ENCODE data around the gene TMEM217.

The TMEM217 gene

GRCh38 chr6:37280162-37280887, 22.4 kb upstream of the TMEM217 start:
- DNase-seq (ENCODE audit: low spot score), result no peak
- FAIRE-seq, result no peak

- DNase-seq (ENCODE audit: low spot score), result no peak
- FAIRE-seq, result no peak
Observed at GRCh38 chr6:37279366-37280134, 21.6 kb upstream of the TMEM217 start.

GRCh38 chr6:37277001-37277409, 19.1 kb upstream of the TMEM217 start:
- no peak for FAIRE-seq
- DNase-seq (ENCODE audit: low spot score), result no peak

GRCh38 chr6:37275350-37275749, 17.4 kb upstream of the TMEM217 start:
- no peak for DNase-seq (ENCODE audit: low spot score)
- no peak for FAIRE-seq

GRCh38 chr6:37273690-37274089, 15.7 kb upstream of the TMEM217 start:
- no peak for DNase-seq (ENCODE audit: low spot score)
- FAIRE-seq, result no peak

- FAIRE-seq (no peak), DNase-seq (ENCODE audit: low spot score) (no peak)
Observed at GRCh38 chr6:37272834-37273566, 15.1 kb upstream of the TMEM217 start.

GRCh38 chr6:37269105-37269504, 11.2 kb upstream of the TMEM217 start:
- no peak for FAIRE-seq
- no peak for DNase-seq (ENCODE audit: low spot score)

GRCh38 chr6:37265860-37266259, 7.9 kb upstream of the TMEM217 start:
- DNase-seq (ENCODE audit: low spot score), result no peak
- FAIRE-seq, result no peak

- DNase-seq (ENCODE audit: low spot score) (no peak), FAIRE-seq (no peak)
Observed at GRCh38 chr6:37265001-37265400, 7.1 kb upstream of the TMEM217 start.

- FAIRE-seq, result no peak
Observed at GRCh38 chr6:37262446-37263026, 4.6 kb upstream of the TMEM217 start.

GRCh38 chr6:37261198-37261597, 3.3 kb upstream of the TMEM217 start:
- FAIRE-seq (no peak), DNase-seq (ENCODE audit: low spot score) (no peak)

More at GRCh38 chr6:37262446-37263026, 4.6 kb upstream of the TMEM217 start:
- DNase-seq (ENCODE audit: low spot score), result no peak

- FAIRE-seq (no peak), DNase-seq (ENCODE audit: low spot score) (no peak)
Observed at GRCh38 chr6:37260444-37260843, 2.5 kb upstream of the TMEM217 start.

GRCh38 chr6:37260040-37260439, 2.1 kb upstream of the TMEM217 start:
- FAIRE-seq (no peak), DNase-seq (ENCODE audit: low spot score) (no peak)

- FAIRE-seq (no peak), DNase-seq (ENCODE audit: low spot score) (no peak)
Observed at GRCh38 chr6:37259191-37259590, 1.2 kb upstream of the TMEM217 start.

GRCh38 chr6:37258405-37259105, 611 bp upstream of the TMEM217 start:
- DNase-seq (ENCODE audit: low spot score) (no peak), FAIRE-seq (peak; percentile 67)

GRCh38 chr6:37257320-37257633, 667 bp downstream of the TMEM217 start:
- FAIRE-seq (no peak), DNase-seq (ENCODE audit: low spot score) (no peak)

- DNase-seq (ENCODE audit: low spot score), result no peak
- no peak for FAIRE-seq
Observed at GRCh38 chr6:37256692-37257319, 1.1 kb downstream of the TMEM217 start.

- no peak for FAIRE-seq
- no peak for DNase-seq (ENCODE audit: low spot score)
Observed at GRCh38 chr6:37254881-37255280, 3.1 kb downstream of the TMEM217 start.

GRCh38 chr6:37253486-37254007, 4.4 kb downstream of the TMEM217 start:
- no peak for FAIRE-seq
- no peak for DNase-seq (ENCODE audit: low spot score)

GRCh38 chr6:37251211-37251780, 6.6 kb downstream of the TMEM217 start:
- FAIRE-seq (no peak), DNase-seq (ENCODE audit: low spot score) (no peak)

Measured in urothelium cell line (cell line).